ENCODE data around the gene TMEM200A.

DNA sequence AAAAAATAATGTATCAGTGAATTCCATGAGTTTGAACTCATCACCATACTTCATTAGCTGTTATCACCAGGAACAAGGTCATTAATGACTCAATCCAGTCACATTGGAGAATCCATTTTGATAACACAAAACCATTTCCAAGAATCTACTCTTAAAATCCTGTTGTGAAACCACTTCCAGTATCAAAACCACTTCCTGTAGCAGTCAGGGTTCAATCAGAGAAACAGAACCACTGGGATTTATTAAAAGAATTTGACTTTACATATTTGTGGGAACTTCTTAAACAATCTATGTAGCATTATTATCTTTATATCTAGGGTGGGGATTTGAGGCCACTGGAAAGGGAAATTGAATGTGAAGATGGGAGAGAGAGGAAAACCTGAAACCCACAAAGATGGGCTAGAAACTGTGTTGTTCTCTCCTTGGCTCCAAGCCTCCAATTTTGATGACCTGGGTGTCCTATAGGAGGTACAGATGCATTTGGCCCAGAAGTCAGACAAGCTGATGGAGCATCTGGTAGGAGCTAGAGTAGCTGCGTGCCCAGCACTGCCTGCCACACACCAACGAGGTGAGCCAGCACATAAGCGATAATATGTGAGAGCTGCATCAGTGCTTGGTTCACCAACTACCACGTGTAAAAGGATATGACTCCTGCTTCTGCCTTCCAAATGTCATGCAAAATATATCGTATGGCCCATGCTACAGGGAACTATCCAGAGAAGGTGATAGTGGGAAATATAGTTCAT is 117.0 kb downstream of the TMEM200A start:
- TF ChIP-seq POLR2A (IDR thresholded peaks at IDR 0.05) = no peak
- TF ChIP-seq, protein P1, sequence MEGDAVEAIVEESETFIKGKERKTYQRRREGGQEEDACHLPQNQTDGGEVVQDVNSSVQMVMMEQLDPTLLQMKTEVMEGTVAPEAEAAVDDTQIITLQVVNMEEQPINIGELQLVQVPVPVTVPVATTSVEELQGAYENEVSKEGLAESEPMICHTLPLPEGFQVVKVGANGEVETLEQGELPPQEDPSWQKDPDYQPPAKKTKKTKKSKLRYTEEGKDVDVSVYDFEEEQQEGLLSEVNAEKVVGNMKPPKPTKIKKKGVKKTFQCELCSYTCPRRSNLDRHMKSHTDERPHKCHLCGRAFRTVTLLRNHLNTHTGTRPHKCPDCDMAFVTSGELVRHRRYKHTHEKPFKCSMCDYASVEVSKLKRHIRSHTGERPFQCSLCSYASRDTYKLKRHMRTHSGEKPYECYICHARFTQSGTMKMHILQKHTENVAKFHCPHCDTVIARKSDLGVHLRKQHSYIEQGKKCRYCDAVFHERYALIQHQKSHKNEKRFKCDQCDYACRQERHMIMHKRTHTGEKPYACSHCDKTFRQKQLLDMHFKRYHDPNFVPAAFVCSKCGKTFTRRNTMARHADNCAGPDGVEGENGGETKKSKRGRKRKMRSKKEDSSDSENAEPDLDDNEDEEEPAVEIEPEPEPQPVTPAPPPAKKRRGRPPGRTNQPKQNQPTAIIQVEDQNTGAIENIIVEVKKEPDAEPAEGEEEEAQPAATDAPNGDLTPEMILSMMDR (IDR thresholded peaks at IDR 0.05) = no peak

Measured in testis (tissue), 2 donors.